A673 (cell line): ENCODE data around the gene ABRACL. TPM values are rescaled to one million over a fixed set of nuclear protein-coding genes. Genes with fewer than 3 reads are reported as not detected.

ENCODE experiments used
- BruUV-seq: library from RNA; stranded (reverse); fragments of 400-500 nt; replicated peaks from 2 replicates; lab custom pipeline; 2021; lab: Mats Ljungman, UMichigan
- CTCF ChIA-PET: fragments of 300-600 bp; sonication (Branson Sonifier 250); formaldehyde crosslinking; loops from one replicate; lab custom pipeline; 2022; ENCODE audit warnings: antibody characterized with exemption; lab: Charles Lee
- POLR2A ChIA-PET: fragments of 300-600 bp; sonication (Branson Sonifier 250); formaldehyde crosslinking; loops from one replicate; lab custom pipeline; 2022; ENCODE audit warnings: antibody characterized with exemption; ENCODE audit not compliant: low non-redundant PET; lab: Charles Lee
- DNase-seq: peaks from one replicate; pipeline ENCODE4 v3.0.0-alpha.2; 2015; ENCODE audit warnings: low spot score
- H3K27ac ChIP-seq: fragments of 200-600 bp; sonication (generic); 2 replicates; pipeline ENCODE4 v1.5.1; 2016; ENCODE audit warnings: mixed run types, low read depth, mild to moderate bottlenecking, mixed read lengths, antibody characterized with exemption, low read length; ENCODE audit not compliant: poor library complexity, severe bottlenecking
- H3K27me3 ChIP-seq: fragments of 200-600 bp; sonication (generic); replicated peaks from 2 replicates; pipeline ENCODE4 v1.6.1; 2017; ENCODE audit warnings: mixed run types, low read depth, mild to moderate bottlenecking, mixed read lengths, antibody characterized with exemption, low read length; ENCODE audit not compliant: insufficient read depth, poor library complexity
- H3K36me3 ChIP-seq: fragments of 200-600 bp; sonication (generic); 2 replicates; pipeline ENCODE4 v1.6.1; 2016; ENCODE audit warnings: mixed run types, mild to moderate bottlenecking, mixed read lengths, antibody characterized with exemption, low read length; ENCODE audit not compliant: insufficient read depth, poor library complexity, severe bottlenecking
- H3K4me1 ChIP-seq: fragments of 200-600 bp; sonication (generic); 2 replicates; pipeline ENCODE4 v1.6.1; 2017; ENCODE audit warnings: mixed run types, mild to moderate bottlenecking, mixed read lengths, antibody characterized with exemption, low read length; ENCODE audit not compliant: insufficient read depth, poor library complexity, severe bottlenecking
- H3K4me3 ChIP-seq: fragments of 200-600 bp; sonication (generic); 2 replicates; pipeline ENCODE4 v1.5.1; 2016; ENCODE audit warnings: low read depth, mixed run types, mild to moderate bottlenecking, mixed read lengths, low read length; ENCODE audit not compliant: poor library complexity, severe bottlenecking
- H3K9me3 ChIP-seq: fragments of 200-600 bp; sonication (generic); 2 replicates; pipeline ENCODE4 v1.6.1; 2016; ENCODE audit warnings: mixed run types, low read depth, mild to moderate bottlenecking, mixed read lengths, antibody characterized with exemption, low read length; ENCODE audit not compliant: poor library complexity, severe bottlenecking
- EZH2 ChIP-seq: fragments of 200-600 bp; sonication (generic); IDR thresholded peaks from 2 replicates; pipeline ENCODE4 v1.6.1; 2017; ENCODE audit warnings: borderline replicate concordance, low read depth, mild to moderate bottlenecking, mixed read lengths, antibody characterized with exemption, low read length; ENCODE audit not compliant: poor library complexity, severe bottlenecking
- intact Hi-C: fragments of 100-400 bp; cut with micrococcal nuclease; formaldehyde crosslinking; loops from one replicate; pipeline ENCODE4 v1.10.0; 2022; ENCODE audit not compliant: unreplicated experiment
- total RNA-seq: library from RNA; stranded (reverse); gene quantifications from 2 replicates; pipeline ENCODE4 v1.2.3, GENCODE V29; 2021
- TF ChIP-seq, protein P1 (sequence below): fragments of 300-800, 200-600 bp; sonication (generic); conservative IDR thresholded peaks from 2 replicates; pipeline ENCODE4 v1.5.1; 2017; ENCODE audit warnings: low read depth, mild to moderate bottlenecking, antibody characterized with exemption, low read length, moderate library complexity, mixed read lengths

ABRACL gene
- total RNA-seq, 1 experiment from 2014 or later = 98.5 TPM

DNA sequence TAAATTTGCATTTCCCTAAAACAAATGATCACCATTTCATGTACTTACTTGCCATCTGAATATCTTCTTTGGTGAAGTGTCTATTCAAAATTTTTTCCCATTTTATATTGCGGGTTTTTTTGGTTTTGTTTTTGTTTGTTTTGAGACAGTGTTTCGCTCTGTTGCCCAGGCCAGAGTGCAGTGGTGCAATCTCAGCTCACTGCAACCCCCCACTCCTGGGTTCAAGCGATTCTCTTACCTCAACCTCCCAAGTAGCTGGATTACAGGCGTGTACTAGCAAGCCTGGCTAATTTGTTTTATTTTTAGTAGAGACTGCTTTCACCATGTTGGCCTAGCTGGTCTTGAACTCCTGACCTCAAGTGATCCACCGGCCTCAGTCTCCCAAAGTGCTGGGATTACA, 31.4 kb upstream of the ABRACL start:
- Histone ChIP-seq H3K4me1 (no peaks in the 10 kb centered on the region), H3K4me3 (no peak overlapping the region), H3K36me3 (no peaks in the 10 kb centered on the region), H3K9me3 (no peaks in the 10 kb centered on the region), H3K27ac (no peak overlapping the region), H3K27me3 (no peaks in the 10 kb centered on the region)
- DNase-seq = no peak
- intact Hi-C loops = no loop called here
- POLR2A ChIA-PET = no interaction called here
- TF ChIP-seq, protein P1, sequence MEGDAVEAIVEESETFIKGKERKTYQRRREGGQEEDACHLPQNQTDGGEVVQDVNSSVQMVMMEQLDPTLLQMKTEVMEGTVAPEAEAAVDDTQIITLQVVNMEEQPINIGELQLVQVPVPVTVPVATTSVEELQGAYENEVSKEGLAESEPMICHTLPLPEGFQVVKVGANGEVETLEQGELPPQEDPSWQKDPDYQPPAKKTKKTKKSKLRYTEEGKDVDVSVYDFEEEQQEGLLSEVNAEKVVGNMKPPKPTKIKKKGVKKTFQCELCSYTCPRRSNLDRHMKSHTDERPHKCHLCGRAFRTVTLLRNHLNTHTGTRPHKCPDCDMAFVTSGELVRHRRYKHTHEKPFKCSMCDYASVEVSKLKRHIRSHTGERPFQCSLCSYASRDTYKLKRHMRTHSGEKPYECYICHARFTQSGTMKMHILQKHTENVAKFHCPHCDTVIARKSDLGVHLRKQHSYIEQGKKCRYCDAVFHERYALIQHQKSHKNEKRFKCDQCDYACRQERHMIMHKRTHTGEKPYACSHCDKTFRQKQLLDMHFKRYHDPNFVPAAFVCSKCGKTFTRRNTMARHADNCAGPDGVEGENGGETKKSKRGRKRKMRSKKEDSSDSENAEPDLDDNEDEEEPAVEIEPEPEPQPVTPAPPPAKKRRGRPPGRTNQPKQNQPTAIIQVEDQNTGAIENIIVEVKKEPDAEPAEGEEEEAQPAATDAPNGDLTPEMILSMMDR = no peak
- TF ChIP-seq EZH2 = no peak
- CTCF ChIA-PET = no interaction called here
- no TSS peak for BruUV-seq

DNA sequence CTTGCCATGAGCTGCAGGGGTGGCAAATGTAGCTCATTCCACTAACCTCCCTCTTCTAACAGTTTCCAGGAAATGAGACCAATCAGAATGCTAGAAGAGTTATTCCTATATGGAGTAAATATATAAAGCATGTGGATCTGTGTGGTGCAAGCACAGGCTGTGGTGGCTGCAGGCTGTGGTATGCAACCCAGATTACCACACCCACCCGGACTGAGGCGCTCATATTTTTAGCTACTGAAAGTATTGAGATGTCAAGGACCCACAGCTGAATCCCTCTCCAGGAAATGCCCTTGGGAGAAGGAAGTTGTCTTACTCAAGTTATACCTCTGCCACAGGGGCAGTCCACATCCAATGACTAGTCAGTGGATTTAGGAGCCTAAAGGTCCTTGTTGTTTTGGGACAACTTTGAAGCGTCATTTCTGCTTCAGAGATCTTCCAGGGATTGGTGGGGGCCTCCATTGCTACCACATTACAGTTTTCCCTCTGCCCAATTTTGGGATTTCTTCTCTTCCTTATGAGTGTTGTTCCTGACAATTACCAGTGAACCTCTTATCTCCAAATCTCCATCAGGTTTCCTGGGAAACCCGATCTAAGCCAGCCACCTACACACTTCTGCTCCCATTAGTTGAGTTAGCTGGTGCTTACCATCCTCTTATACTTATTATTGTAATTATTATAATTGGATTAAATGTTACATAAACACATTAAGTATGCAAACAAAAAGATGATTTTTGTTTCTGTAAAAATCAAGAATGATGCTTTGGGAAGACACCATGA, 28.4 kb upstream of the ABRACL start:
- BruUV-seq = no TSS peak
- intact Hi-C loops = no loop called here

DNA sequence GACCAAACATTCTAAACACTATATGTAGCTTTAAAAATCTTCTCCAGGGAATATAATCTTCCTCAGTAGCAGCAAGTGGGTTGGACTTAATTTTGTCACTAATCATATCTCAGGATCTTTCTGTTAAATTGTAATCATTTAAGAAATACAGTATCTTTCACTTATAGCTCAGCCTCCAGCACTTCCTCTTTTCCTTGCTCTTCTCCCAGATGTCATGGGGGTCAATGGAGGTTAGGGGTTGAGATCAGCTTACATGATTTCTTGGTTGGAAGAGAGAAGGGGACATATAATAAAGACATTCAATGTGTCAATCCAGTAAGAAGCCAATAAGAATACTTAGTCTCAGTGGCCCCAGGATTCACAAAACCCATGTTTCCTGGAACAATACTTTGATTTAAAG, 24.8 kb upstream of the ABRACL start:
- BruUV-seq = no TSS peak
- Histone ChIP-seq H3K27me3 (no peaks in the 10 kb centered on the region), H3K36me3 (no peaks in the 10 kb centered on the region), H3K27ac (no peak overlapping the region), H3K9me3 (no peaks in the 10 kb centered on the region), H3K4me1 (no peaks in the 10 kb centered on the region), H3K4me3 (no peak overlapping the region)
- intact Hi-C loops = no loop called here
- ChIA-PET POLR2A (no interaction called here), CTCF (no interaction called here)
- no peak for DNase-seq
- TF ChIP-seq, protein P1 = no peak
- no peak for TF ChIP-seq EZH2

More for the DNA sequence above, 28.4 kb upstream of the ABRACL start:
- Histone ChIP-seq H3K4me3 (no peak overlapping the region), H3K36me3 (no peaks in the 10 kb centered on the region), H3K9me3 (no peaks in the 10 kb centered on the region), H3K27me3 (no peaks in the 10 kb centered on the region), H3K27ac (no peak overlapping the region), H3K4me1 (no peaks in the 10 kb centered on the region)
- DNase-seq = no peak
- TF ChIP-seq EZH2 = no peak
- TF ChIP-seq, protein P1 = no peak
- ChIA-PET POLR2A (no interaction called here), CTCF (no interaction called here)
